Germinal center (tissue), 1 donor: Measurements from ENCODE around the gene BRINP1.

ENCODE experiments used
- DNase-seq: peaks from one replicate; pipeline ENCODE4 v3.0.0; 2012; ENCODE audit warnings: mixed read lengths, low spot score

BRINP1 gene

DNA sequence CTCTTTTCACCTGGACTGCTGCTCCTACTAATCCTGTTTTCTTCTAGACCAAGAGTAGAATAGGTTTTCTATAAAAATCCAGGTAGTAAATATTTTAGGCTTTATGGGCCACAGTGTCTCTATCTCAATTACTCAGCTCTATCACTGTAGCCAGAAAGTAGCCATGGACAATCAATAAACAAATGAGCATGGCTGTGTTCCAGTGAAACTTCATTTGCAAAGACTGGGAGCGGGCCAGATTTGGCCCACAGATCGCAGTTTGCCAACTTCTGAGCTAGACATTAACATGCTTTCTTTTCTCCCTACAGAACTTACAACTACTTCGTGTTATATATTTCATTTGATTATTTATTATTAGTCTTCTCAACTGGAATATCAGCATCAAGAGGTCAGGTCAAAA lies 30.2 kb downstream of the BRINP1 start:
- DNase-seq, result no peak

DNA sequence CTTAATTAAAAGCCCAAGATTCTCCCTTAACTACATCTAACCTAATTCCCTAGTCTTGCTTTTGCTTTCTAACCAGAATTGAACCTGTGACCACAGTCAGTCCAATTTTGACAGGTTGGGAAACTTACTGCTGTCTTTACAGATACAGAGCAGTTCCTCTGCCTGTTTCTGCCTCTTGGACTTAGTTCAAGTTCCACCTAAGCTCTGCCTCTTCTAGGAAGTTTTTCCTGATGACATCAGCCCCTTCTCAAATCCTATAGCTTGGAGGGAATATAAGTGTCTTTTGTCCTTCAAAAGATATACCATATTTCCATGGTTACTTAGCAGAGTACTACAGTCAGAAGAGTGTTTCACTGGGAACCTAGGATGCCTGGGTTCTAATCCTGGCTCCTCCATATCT lies 31.7 kb downstream of the BRINP1 start:
- no peak for DNase-seq

DNA sequence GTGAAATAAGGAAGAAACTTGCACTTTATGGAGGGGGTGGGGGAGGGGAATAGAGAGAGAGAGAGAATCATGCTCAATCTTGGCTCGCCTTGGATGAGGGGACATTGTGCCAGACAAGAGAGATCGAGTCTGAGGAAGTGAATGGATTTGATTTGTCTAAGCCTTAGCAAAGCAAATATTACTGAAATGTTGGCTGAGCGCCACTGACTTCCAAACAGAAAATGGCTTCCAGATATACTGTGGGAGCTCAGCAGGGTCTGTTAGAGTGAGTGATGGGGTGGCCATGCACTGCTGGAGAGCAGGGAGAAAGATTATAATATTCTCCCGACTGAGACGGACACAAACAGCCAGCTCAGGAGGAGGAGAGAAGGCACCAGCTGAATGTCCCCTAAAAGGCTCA lies 34.5 kb downstream of the BRINP1 start:
- no peak for DNase-seq

DNA sequence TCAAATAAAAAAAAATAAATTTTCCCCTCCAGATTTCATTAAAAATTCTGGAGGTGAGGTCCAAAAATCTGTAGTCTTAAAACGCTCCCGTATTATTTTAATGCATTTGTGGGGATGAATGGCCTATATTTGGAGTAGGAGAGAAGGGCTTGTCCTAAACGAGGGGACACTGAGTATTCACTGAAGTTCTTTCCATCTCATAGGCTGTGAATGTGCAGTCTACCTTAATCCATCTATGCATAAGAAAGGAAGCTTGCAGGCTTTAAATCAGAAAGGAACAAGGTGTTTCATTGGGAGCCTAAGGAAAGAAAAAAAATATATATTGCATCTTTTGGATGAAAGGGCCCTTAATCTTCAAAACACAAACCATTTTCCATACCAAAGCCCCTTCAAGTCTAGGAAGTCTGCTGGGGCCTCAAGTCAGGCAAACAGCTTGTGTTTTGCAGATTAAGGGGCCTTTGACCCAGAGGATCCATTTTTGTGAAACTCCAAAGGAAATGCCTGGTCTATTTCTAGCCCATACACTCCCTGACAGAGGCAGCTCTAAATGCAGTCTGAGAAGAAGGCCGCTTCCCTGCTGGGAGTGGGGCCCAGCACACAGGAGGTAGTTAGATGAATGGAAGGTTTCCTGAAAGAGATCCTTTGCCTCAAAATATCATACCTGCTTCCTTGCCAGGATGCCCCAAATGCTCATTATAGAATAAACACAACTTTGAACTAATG lies 35.6 kb downstream of the BRINP1 start:
- no peak for DNase-seq

DNA sequence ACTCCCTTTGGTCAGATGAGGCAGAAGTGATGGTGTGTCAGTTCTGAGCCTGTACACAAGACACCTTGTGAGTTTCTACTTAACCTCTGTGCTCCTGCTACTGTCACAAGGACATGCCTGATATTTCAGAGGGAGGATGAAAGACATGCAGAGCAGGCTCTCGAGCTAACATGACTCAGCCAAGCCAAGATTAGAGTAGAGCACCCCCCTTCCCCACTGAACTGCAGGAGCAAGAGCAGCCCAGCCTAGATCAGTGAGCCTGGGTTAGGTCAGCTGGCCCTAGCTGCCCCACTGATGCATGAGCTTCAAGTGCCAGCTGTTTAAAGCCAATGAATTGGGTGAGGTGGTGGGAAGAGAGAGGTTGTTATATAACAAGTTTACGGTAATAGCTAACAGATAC lies 36.7 kb downstream of the BRINP1 start:
- no peak for DNase-seq

DNA sequence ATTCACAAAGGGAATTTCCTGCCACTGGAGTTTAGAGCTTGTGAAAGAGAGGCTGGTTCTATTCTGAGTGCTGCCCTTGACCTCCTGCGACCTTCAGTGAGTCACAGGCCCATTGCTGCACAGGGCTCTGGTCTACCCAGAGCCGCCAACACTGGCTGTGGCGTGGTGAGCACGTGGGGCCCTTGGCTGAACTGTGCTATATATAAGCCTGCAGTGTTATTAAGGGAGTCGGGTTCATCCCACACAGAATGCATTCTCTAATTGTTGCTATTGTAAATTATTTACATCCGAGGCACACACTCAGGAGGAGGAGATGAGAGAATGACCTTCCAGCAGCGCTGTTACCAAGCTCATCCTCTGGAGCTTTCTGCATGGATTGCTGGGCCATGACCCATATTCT lies 47.1 kb downstream of the BRINP1 start:
- DNase-seq, result no peak

DNA sequence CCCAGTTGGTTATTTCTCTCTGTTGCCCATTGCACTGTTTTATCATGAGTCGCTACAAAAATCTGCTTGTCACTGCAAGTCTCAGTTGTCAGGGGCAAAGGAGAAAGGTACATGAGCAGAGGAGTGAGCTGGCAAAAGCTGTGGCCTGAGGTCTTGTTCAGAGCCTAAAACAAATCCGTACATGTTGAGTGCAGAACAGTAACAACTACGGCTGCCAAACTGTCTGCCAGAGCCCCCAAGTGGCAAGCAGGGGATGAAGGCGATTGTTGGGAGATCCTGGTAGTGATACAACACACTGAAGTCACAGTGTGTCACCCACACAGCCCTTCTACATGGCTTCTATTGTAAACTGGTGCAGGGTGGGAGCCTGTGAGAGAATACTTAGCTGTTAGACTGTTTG lies 50.9 kb downstream of the BRINP1 start:
- DNase-seq, result no peak

DNA sequence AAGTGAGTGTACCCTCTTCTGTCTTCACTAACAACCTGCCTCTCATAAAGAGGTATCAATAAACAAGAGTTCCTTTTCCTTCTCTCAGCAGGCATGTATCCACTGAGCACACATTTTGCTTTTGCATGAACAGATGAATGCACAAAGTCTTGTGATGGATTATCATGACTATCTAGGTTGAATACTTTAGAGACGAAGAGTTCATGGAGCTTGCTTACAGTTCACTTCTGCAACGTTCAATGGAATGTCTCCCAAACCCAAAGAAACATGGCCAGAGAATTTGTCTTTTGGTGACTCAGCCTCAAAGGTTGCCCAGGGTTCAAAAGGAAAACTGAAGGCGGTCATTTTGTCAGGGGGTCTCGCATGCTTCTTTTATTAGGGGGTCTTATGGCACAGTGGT lies 55.4 kb downstream of the BRINP1 start:
- DNase-seq, result no peak

DNA sequence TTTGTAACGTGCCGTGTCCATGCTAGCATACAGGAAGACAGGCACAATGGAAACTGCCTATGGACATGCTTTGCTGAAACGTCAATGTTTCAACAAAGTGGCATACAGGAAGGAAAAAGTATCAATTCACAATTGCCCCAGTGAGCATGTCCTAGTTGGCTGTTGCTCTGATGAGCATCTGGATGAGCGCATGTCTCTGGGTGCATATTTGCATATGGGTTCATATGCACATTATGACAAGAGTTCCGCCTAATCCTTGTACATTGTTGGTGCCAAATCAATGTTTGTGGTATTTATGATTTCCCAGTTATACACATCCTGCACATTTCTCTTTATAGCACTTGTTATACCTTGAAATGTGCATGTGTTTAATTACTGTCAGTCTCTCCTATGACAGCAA lies 58.5 kb downstream of the BRINP1 start:
- DNase-seq, result no peak

DNA sequence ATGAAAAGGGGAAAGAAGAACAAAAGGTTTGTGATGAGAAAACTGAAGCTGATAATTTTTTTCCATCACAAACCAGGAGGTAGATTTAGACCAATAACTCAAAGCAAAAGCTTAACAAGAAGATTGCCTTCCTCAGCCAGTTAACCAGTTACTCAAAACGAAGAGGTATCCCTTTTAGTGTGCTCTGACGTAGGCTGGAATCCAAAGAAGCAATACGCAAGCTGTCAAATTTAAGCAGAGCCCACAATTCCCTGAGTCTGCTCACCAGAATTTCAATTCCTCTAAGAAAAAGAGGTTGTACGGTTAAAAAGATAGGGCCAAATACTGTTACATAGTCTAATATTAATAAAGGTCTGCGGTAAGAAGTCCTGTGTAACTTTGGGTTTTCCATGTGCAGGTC lies 61.8 kb downstream of the BRINP1 start:
- no peak for DNase-seq

DNA sequence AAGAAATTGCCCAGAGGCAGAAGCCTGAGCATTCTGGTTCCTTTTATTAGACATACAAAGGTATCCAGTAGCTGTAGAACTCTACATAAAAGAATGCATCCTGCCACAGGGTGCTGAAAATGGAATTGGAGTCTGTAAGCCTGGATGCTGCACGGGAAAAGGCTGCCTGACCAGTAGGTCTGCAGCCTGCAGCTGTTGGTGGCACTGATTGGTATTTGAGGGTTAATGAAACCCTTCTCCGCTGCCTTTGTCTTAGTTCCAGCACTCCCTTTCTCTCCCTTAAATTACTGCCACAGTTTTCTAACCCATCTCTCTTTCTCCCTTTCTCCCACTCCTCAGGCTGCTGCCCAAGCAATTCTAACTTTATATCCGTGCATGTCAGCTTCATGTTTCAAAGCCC lies 64.7 kb downstream of the BRINP1 start:
- no peak for DNase-seq

DNA sequence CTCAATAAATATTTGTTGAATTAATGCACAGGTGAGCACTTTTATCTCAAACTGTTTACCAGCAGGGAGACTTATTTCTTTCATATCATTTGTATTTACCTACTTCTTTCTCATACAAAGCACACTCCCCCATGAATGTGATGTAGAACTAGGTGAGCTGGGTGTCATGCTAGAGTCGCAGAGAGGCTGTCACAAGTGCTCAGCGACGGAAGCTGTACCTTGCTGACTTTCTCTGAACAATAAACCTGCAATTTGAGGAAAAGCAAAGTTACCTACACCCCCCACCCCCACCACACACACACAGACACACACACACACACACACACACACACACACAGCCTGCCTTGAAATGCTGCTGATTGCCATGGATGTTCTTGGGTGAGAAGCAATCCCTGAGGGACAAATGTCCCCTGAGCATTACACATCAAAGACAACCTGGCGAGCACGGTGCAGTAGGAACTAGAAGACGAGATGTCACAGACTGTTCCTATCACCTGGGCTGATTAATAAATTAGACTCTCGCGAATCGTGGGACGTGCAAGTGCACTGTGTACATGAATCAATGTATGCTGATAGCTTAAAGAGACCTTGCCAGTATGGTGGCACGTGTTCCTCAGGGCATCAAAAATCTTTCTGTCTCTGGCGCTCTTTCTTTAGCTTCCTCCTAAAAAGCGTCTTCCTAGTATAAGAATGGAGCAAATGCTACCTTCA lies 66.1 kb downstream of the BRINP1 start:
- DNase-seq, result no peak

DNA sequence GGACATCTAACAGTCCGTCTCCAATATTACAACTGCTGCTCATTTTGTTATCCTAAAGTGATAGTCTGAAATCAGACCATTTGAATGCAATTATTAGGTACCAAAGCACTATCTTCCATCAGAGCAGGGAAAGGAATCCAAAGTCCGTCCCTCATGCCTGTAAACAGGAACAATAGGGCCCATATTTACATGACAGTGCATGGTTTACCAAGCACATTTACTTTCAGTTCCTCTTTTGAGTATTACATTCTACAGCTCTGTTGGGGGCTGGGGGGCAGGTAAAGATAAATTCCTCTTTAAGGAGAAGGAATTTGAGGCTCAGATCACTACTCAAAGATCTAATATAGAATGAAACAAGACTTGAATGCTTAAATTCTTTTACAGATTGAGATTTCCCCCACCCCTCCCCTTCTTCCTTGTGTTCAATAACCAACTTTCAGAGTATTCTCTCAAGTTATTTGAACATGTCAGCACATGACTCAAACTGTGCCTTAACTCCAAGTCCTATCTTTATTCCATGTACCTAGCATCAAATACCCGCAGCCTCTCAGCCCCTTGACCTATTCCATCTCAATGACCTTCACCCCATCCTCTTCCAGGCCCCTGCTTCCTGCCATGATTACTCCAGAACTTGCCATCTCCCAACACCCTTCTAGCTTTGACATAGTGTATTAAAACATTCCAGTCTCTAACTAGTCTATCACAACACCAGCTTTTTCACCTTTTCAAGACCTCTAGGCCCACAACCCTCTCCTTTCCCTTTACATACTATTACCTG lies 71.0 kb downstream of the BRINP1 start:
- no peak for DNase-seq

DNA sequence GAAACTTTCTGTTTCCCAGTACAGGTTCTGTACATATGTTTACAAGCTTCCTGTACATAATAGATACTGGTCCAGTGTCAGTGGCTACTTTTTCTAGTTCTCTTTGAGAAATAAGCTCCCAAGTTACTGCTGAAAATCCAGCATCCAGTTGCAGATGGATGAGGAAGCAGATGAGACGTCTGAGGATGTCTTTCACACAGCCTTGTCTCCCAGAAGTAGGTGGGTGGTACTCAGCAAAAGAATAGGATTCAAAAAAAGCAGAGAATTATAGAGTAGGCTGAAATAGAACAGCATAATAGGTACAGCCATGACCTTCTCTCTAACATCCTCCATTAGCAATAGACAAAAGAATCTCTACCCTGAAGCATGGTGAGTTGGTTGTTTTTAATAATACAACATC lies 77.7 kb downstream of the BRINP1 start:
- no peak for DNase-seq

DNA sequence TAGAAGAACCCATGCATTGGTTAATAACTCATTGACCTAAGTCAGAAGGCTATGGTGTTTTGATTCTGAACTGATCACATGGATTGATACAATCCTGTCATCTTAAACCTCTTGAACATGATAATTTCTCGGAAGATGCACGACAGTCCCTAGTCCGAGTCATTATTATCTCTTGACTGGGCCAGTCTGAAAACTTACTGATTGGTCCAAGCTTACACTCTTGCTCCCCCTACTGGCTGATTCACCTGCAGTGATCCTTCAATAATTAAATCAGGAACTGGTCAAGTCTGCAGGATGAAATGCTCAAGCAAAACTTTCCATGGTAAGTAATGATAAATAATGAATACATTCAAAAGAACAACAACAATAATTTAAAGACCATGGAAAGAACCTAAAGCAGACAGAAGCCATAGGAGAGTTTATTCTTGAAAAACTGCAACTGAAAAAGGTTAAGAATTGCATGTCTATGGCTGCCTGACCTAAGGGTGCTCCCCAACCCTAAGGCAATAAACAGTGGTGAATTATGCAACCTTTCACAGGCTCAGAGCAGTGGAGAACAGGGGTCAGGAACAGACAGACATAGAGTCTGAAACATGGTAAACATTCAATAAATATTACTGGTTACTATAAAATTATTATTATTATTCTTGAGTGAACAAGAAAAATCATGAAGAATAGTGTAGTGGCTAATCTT lies 79.3 kb downstream of the BRINP1 start:
- DNase-seq, result peak; percentile 14

DNA sequence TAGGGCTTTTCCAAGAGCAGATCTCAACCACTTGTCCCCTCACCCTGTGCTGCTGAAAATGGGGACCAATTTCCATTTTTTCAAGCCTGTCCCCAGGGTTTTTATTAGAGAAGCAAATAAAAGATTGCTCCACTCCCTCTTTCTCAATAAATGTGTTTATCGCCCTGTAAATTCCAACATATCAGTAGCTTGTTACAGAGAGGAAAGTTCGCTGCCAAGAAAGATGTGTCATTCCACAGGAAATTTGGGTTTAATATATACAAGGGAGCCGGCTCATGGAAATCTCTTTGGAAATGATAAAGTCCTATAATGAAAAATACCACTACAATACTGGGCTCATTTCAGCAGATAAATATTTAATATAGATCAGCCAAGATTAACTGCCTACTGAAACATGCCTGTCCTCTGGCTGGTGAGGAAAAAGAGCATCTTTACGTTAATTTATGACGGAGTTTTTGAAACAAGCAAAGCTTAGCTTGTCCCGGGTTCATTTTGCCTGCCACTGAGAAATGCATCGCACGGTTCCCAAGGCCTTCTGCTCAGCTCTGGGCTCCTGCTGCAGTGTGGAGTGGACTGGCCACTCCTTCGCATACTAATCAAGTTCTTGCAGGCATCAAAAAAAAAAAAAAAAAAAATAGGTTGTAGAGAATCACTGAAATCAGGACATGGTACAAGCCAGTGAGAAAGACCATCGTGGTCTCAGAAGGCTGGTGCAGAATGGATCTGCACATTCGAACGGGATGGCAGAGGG lies 84.5 kb downstream of the BRINP1 start:
- DNase-seq, result no peak

DNA sequence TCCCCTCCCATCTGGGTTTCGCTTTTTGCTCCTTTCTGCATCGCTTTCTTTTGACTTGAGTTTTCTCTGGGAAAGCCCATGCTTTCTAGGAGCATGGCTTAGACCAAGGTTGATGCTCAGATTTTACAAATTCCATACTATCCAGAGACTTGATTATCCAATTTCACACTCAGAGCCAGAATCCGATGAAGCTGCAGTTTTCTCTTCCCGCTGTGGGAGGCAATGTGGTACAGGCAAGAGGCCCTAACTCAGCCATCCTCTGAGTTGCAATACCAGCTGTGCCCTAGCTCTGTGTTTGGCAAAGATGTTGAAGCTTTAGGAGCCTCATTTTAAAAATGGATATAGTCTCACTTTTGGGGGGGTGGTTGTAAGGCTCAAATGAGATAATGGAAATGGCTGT lies 85.1 kb downstream of the BRINP1 start:
- no peak for DNase-seq

DNA sequence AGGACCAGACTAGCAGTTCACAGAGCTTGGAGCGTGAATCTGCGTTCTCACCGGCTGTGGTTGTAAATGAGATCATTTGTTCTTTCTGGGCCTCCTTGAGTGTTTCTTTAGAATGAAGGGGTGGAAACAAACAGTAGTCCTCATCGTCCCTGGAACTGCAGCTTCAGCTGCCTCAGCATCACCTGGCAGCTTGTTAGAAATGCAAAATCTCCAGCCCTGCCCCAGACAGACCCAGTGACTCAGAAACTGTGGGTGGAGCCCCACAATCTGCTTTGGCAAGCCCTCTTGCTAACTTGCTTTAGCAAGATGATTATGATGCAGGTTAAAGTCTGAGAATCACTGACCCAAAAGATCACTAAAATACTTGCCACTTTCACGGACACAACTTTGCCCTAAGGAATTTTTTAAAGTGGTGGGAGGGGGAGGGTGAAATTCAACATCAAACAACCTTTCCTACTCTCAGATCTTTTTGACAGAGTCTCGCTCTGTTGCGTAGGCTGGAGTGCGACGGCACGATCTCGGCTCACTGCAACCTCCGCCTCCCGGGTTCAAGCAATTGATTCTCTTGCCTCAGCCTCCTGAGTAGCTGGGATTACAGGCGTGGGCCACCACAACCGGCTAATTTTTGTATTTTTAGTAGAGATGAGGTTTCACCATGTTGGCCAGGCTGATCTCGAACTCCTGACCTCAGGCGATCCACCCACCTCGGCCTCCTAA lies 86.0 kb downstream of the BRINP1 start:
- DNase-seq, result no peak

DNA sequence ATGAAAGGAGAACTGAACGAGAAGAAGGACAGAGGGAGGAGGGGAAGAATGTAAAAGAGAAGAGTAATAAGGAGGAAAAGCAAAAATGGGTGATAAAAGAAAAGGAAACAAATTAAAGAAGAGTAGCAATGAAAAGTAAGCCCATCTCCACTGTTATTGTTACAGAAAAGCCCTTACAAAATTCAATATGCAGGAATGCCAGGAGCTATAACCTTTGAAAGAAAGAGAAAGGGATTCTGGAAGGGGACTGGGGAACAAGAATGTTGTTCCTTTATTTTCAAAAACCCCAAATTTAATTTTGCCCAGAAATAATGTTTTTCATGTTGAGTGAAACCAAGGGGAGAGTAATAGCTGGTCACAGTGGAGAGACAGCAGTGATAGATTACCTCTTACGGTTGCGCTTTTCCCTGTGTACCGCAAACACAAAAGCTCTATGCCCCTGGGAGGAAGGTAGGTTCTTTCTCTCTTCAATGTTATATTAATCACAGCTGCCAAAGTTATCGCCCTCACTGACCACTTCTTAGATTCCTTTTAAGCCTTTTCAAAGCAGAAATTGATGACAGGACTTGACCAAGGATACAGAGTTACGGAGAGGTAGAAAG lies 86.7 kb downstream of the BRINP1 start:
- no peak for DNase-seq

DNA sequence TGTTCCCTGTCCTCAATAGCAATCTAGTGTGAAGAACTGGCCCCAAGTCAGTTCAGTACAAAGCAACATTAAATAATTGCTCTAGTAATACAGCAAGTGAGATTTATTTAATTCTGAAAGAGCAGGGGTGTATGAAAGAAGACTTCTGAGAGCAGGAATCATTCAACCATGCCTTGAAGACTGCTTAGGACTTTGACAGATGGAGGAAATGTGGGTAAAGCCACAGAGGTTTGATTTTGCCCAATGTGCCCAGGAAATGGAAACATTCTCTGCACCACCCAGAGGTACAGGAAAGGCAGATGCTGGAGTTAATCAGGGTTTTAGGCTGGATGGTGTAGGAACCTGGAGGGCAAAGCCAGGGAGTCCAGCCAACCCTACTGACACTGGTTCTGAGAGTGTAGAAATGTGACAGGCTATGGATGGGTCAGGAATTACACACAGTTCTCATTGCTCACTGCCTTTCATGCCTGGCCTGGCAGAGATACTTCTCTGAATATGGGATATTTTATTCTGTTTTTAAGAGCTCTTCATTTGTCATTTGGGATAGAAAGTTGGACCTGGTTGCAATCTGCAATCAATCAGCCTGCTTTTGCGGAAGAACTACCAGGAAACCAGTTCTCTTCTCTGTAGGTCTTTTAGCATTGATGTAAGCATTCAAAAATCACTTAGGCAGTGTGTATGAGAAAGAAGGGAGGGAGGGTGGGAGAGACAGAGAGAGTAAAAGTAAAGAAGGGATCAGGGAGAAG lies 88.3 kb downstream of the BRINP1 start:
- no peak for DNase-seq
